Lower leg skin (tissue), 4 donors: ENCODE results near the gene CACNB3. TPM values are rescaled to one million over a fixed set of nuclear protein-coding genes. Genes with fewer than 3 reads are reported as not detected.
"Not testable (repeated sequence)": the region's sequence is repeated elsewhere in the genome, so short reads cannot be mapped to it uniquely, and the experiment has no call there.

Source experiments
- DNase-seq, 2 donors: peaks; one replicate each; pipeline ENCODE4 v3.0.0-alpha.2; 2019; ENCODE audit warnings: low spot score in 2 of 2
- H3K4me3 ChIP-seq: fragments of 200-600 bp; sonication (generic); 2 replicates; pipeline ENCODE4 v1.5.1; 2017; ENCODE audit warnings: mild to moderate bottlenecking, low read depth; ENCODE audit not compliant: poor library complexity, severe bottlenecking
- POLR2A ChIP-seq, 2 donors: fragments of 450-650 bp; IDR thresholded peaks; one replicate each; pipeline ENCODE4 v1.6.1; 2016 to 2017; ENCODE audit warnings: antibody characterized with exemption in 2 of 2, mild to moderate bottlenecking in 1 of 2, moderate library complexity in 1 of 2
- WGBS, 2 donors: methylation state at CpG; one replicate each; pipeline ENCODE4 v1.1.5; 2018; 5-methylcytosine and 5-hydroxymethylcytosine counted together
- intact Hi-C: fragments of 100-400 bp; cut with DNase I; formaldehyde crosslinking; loops from one replicate; pipeline ENCODE4 v1.15.0; 2023; ENCODE audit warnings: low total_unique reads
- microRNA-seq, 2 donors: library from miRNA; unstranded; fragments of <30 nt; microRNA quantifications; one replicate each; pipeline ENCODE4, GENCODE V29; 2016; ENCODE audit warnings: borderline replicate concordance in 2 of 2, borderline number of aligned reads in 1 of 2
- total RNA-seq, 4 donors: library from RNA; depleted of rRNA; stranded (reverse); fragments of >200 nt; gene quantifications; one replicate each; pipeline ENCODE4 v1.1.0, GENCODE V29; 2016
- TF ChIP-seq, protein P1 (sequence below), 3 donors: fragments of 450-650 bp; IDR thresholded peaks; one replicate each; pipeline ENCODE4 v1.5.1; 2016; ENCODE audit warnings: antibody characterized with exemption in 3 of 3, mild to moderate bottlenecking in 3 of 3, moderate library complexity in 2 of 3

The CACNB3 gene
- total RNA-seq, 4 donors from 2014 or later = 8.4 to 15.3 (median 9.5) TPM

GRCh38 chr12:48866052-48866711 lies 47.9 kb downstream of the CACNB3 start:
- no peak for TF ChIP-seq POLR2A (IDR thresholded peaks at IDR 0.05)
- TF ChIP-seq, protein P1, sequence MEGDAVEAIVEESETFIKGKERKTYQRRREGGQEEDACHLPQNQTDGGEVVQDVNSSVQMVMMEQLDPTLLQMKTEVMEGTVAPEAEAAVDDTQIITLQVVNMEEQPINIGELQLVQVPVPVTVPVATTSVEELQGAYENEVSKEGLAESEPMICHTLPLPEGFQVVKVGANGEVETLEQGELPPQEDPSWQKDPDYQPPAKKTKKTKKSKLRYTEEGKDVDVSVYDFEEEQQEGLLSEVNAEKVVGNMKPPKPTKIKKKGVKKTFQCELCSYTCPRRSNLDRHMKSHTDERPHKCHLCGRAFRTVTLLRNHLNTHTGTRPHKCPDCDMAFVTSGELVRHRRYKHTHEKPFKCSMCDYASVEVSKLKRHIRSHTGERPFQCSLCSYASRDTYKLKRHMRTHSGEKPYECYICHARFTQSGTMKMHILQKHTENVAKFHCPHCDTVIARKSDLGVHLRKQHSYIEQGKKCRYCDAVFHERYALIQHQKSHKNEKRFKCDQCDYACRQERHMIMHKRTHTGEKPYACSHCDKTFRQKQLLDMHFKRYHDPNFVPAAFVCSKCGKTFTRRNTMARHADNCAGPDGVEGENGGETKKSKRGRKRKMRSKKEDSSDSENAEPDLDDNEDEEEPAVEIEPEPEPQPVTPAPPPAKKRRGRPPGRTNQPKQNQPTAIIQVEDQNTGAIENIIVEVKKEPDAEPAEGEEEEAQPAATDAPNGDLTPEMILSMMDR (IDR thresholded peaks at IDR 0.05) = no peak
- WGBS, 2 donors = 72 to 78% methylated on average over 6 of the region's 6 CpGs
- no peak overlapping the region for H3K4me3 ChIP-seq
- no peak for DNase-seq
- intact Hi-C loops = no loop called here

GRCh38 chr12:48868451-48868850 lies 50.2 kb downstream of the CACNB3 start:
- TF ChIP-seq, protein P1 (IDR thresholded peaks at IDR 0.05) = no peak
- TF ChIP-seq POLR2A (IDR thresholded peaks at IDR 0.05) = no peak
- DNase-seq = no peak
- H3K4me3 ChIP-seq = no peak overlapping the region
- intact Hi-C loops = no loop called here
- WGBS, 2 donors = 81 to 93% methylated on average over 2 of the region's 2 CpGs

DNA sequence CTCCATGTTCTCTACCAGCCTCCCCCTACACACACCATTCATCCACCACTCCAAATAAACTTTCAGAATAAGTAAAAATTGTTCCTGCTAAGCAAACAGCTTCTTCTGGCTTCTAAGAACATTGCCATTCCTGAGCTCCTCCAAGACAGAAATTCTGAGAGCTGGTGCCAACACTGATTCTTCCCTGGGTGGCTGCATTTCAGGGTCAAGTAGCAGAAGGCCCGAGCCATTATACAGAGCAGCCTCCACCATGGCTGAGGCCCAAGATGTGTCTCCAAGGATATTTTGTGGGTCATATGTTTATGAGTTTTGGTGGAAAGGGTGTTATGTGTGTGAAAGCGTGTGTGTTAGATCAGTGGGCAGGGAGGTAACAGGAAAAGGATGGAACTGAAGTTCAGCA lies 50.9 kb downstream of the CACNB3 start:
- no peak for TF ChIP-seq POLR2A (IDR thresholded peaks at IDR 0.05)
- TF ChIP-seq, protein P1 (IDR thresholded peaks at IDR 0.05) = no peak
- no peak for DNase-seq
- H3K4me3 ChIP-seq = no peak overlapping the region
- intact Hi-C loops = no loop called here
- 78 to 81% methylated on average over 2 of the region's 2 CpGs for WGBS, 2 donors

DNA sequence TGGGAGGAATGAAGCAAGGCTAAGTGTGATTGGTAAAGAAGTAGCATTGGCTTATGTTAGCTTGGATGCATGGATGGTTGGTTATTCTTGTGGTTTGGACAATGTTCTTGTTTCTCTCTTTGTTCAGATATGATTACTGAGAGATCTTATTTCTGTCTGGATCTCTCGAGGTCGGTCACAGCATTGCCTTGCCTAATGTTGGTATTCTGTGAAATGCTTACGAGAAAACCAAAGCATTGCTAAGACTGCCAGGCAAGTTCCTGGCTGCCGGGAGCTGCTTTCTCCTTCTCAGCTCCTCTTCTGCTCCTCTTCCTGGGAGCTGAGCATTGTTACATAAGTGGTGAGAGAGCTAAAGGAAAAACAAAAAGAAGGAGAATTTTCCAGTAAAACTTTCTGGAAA lies 54.8 kb downstream of the CACNB3 start:
- intact Hi-C loops = no loop called here
- 78 to 84% methylated on average over 4 of the region's 4 CpGs for WGBS, 2 donors
- H3K4me3 ChIP-seq = no peak overlapping the region
- DNase-seq = no peak
- no peak for TF ChIP-seq POLR2A (IDR thresholded peaks at IDR 0.05)
- TF ChIP-seq, protein P1 (IDR thresholded peaks at IDR 0.05) = no peak

GRCh38 chr12:48873534-48873933 lies 55.2 kb downstream of the CACNB3 start:
- H3K4me3 ChIP-seq, DNase-seq, intact Hi-C loops: not testable (repeated sequence)
- WGBS, 2 donors = 82 to 85% methylated on average over 8 of the region's 8 CpGs

- DNase-seq = no peak
- intact Hi-C loops = no loop called here
- TF ChIP-seq, protein P1 (IDR thresholded peaks at IDR 0.05) = no peak
- TF ChIP-seq POLR2A (IDR thresholded peaks at IDR 0.05) = no peak
- WGBS, 2 donors = 69 to 80% methylated on average over 4 of the region's 4 CpGs
- no peak overlapping the region for H3K4me3 ChIP-seq
Measured at GRCh38 chr12:48875944-48876515, 57.7 kb downstream of the CACNB3 start.

Small RNA genes lying within 50 kb of the gene (microRNA-seq; reads per million reads assigned to microRNA genes)
- 0 reads per million in 2 donors for gene MIR4701

Other genes with a start within 250 kb of the CACNB3 start
- not detected for gene LALBA, start 248.4 kb upstream of the CACNB3 start, total RNA-seq
- 100 to 1,000 TPM in 1 of 4 donors, 10 to 100 TPM in 3; 45.9 to 106 (median 60.6) TPM for gene KANSL2, start 136.3 kb upstream of the CACNB3 start, total RNA-seq
- 10 to 100 TPM; 19.3 to 34.9 (median 31.5) TPM for gene CCNT1, start 101.8 kb upstream of the CACNB3 start, total RNA-seq
- 10 to 100 TPM; 17.2 to 22.8 (median 20.2) TPM for gene ADCY6, start 29.4 kb upstream of the CACNB3 start, total RNA-seq
- 10 to 100 TPM; 56.5 to 74.3 (median 66.9) TPM for gene DDX23, start 33.7 kb downstream of the CACNB3 start, total RNA-seq
- gene RND1, start 47.4 kb downstream of the CACNB3 start, total RNA-seq = 1 to 10 TPM in 1 of 4 donors, under 1 TPM in 1, not detected in 2; 0.49 to 1.2 TPM
- gene FKBP11, start 107.0 kb downstream of the CACNB3 start, total RNA-seq = 1 to 10 TPM; 4.3 to 8.7 (median 7.9) TPM
- 10 to 100 TPM; 65.1 to 89.3 (median 80.1) TPM for gene ARF3, start 139.0 kb downstream of the CACNB3 start, total RNA-seq
- gene WNT10B, start 153.2 kb downstream of the CACNB3 start, total RNA-seq = 1 to 10 TPM in 3 of 4 donors, under 1 TPM in 1; 0.30 to 7.2 (median 2.0) TPM
- gene WNT1, start 159.8 kb downstream of the CACNB3 start, total RNA-seq = not detected
- gene DDN, start 180.9 kb downstream of the CACNB3 start, total RNA-seq = under 1 TPM in 3 of 4 donors, not detected in 1; 0.05 to 0.29 (median 0.13) TPM
- 10 to 100 TPM; 30.3 to 57.8 (median 49.2) TPM for gene PRKAG1, start 200.3 kb downstream of the CACNB3 start, total RNA-seq
- gene KMT2D, start 242.3 kb downstream of the CACNB3 start, total RNA-seq = 100 to 1,000 TPM in 1 of 4 donors, 10 to 100 TPM in 3; 43.2 to 169 (median 79.6) TPM